ENCODE measurements around the gene FASTK.

FASTK gene

GRCh38 chr7:151078233-151079040 lies 2.2 kb downstream of the FASTK start:
- FAIRE-seq (no peak), DNase-seq (ENCODE audit: insufficient read length, low spot score) (no peak)
- no peak for TF ChIP-seq CTCF (IDR thresholded peaks at IDR 0.05; ENCODE audit: insufficient read depth, missing control alignments)

- no peak for FAIRE-seq
- DNase-seq (ENCODE audit: insufficient read length, low spot score) = no peak
- TF ChIP-seq CTCF (IDR thresholded peaks at IDR 0.05; ENCODE audit: insufficient read depth, missing control alignments) = no peak
These were observed 2.8 kb downstream of the FASTK start for GRCh38 chr7:151077705-151078232.

- TF ChIP-seq CTCF (IDR thresholded peaks at IDR 0.05; ENCODE audit: insufficient read depth, missing control alignments) = peak; percentile 1
- DNase-seq (ENCODE audit: insufficient read length, low spot score) (no peak), FAIRE-seq (no peak)
These were observed 3.5 kb downstream of the FASTK start for GRCh38 chr7:151076863-151077704.

GRCh38 chr7:151075978-151076426 lies 4.6 kb downstream of the FASTK start:
- DNase-seq (ENCODE audit: insufficient read length, low spot score) (no peak), FAIRE-seq (no peak)
- no peak for TF ChIP-seq CTCF (IDR thresholded peaks at IDR 0.05; ENCODE audit: insufficient read depth, missing control alignments)

- FAIRE-seq = no peak
- TF ChIP-seq CTCF (IDR thresholded peaks at IDR 0.05; ENCODE audit: insufficient read depth, missing control alignments) = no peak
- DNase-seq (ENCODE audit: insufficient read length, low spot score) = no peak
These were observed 5.0 kb downstream of the FASTK start for GRCh38 chr7:151075662-151075971.

- FAIRE-seq = no peak
- TF ChIP-seq CTCF (IDR thresholded peaks at IDR 0.05; ENCODE audit: insufficient read depth, missing control alignments) = no peak
- DNase-seq (ENCODE audit: insufficient read length, low spot score) = no peak
These were observed 5.6 kb downstream of the FASTK start for GRCh38 chr7:151074817-151075661.

All from D721Med (cell line).